Measurements from ENCODE around the gene FOXS1. TPM values are rescaled to one million over a fixed set of nuclear protein-coding genes. Genes with fewer than 3 reads are reported as not detected.

The FOXS1 gene
- total and polyA plus RNA-seq, 5 donors from 2014 or later = not detected

DNA sequence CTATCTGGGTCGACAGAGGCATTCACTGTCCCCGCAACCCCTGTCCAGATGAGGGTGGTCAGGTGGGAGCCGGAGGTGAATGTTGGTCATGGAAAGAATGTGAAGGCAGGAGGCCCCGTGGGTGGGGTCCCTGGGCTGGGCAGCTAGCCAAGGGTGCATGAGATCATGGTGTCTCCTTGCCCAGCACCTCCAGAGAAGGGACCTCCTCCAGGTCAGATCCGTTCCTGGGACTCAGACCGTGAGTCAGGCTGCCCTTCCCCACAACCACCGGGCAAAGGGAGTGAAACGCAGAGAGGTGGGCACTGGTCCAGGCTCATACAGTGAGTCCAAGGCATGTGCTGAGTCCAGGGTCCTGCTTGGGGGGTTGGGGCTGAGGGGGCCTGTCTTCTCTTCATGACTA, 3.5 kb downstream of the FOXS1 start:
- no peaks in the 10 kb centered on the region for H3K36me3 ChIP-seq (ENCODE audit: control insufficient read depth, insufficient read depth, low read length)
- H3K27ac ChIP-seq (ENCODE audit: insufficient read depth, low read length, poor library complexity, severe bottlenecking) = no peak overlapping the region
- no peaks in the 10 kb centered on the region for H3K9me3 Mint-ChIP-seq
- no peak overlapping the region for H3K27ac Mint-ChIP-seq
- no peak overlapping the region for H3K4me3 Mint-ChIP-seq
- H3K4me1 Mint-ChIP-seq = peaks cover 0 to 2% (median 0%) of the 10 kb centered on the region in 4 donors
- no peaks in the 10 kb centered on the region for H3K36me3 Mint-ChIP-seq
- no peaks in the 10 kb centered on the region for H3K27me3 Mint-ChIP-seq
- no peaks in the 10 kb centered on the region for H3K27me3 ChIP-seq (ENCODE audit: control insufficient read depth, insufficient read depth, low read length)
- no peaks in the 10 kb centered on the region for H3K4me1 ChIP-seq (ENCODE audit: control insufficient read depth, insufficient read depth, low read length, poor library complexity, severe bottlenecking)
- ATAC-seq (ENCODE audit: low read depth in 2 of 2) (no peak), DNase-seq (no peak)
- no peaks in the 10 kb centered on the region for H3K9me3 ChIP-seq (ENCODE audit: control insufficient read depth in 2 of 2, low read length in 2 of 2)
- no peak overlapping the region for H3K4me3 ChIP-seq (ENCODE audit: low read depth, low read length)

DNA sequence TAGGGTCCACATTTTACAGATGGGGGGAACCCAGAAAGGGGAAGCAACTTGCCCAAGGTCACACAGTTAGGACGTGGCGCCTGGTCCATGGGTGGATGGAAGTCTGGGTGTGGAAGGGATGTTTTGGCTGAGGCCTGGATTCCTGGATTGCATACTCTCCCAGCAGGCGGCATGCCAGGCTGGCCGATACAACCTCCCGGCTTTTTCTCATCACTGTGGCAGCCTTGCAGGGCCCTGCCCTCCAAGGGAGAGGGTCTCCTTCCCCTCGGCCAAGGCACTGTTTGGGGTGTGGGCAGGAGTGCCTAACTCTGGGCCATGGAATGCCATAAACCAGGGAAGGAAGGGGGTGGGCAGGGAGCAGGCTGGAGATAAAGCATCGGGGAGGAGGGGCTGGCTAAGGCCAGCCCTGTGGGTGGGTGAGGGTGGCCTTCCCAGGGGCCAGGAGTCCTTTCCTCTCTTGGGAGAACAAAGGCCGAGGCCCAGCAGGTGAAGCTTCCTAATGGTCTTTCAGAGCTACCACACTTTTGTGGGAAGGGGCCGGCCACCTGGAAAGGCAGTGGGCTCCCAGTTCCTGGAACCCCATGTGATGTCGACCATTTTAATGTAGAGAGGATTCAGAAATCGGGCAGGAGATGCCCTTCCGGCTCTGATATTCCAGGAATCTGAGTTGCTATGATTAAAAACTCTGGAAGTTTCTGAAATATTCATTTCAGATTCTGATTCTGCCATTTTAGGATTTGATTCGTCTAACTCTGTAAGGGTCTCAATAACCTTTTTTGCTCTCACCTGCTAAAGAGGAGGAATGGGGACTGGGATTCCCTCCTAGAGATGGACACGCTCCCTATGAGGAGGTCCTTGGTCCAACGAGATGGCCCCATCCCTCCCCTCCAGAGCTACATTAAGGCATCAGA, 4.2 kb downstream of the FOXS1 start:
- DNase-seq (no peak), ATAC-seq (ENCODE audit: low read depth in 2 of 2) (no peak)
- no peak overlapping the region for H3K4me3 ChIP-seq (ENCODE audit: low read depth, low read length)
- Mint-ChIP-seq H3K36me3 (no peaks in the 10 kb centered on the region), H3K27ac (no peak overlapping the region), H3K9me3 (no peaks in the 10 kb centered on the region), H3K27me3 (no peaks in the 10 kb centered on the region), H3K4me1 (peaks cover 0 to 4% (median 2%) of the 10 kb centered on the region in 4 donors), H3K4me3 (no peak overlapping the region)
- H3K27me3 ChIP-seq (ENCODE audit: control insufficient read depth, insufficient read depth, low read length) = no peaks in the 10 kb centered on the region
- H3K4me1 ChIP-seq (ENCODE audit: control insufficient read depth, insufficient read depth, low read length, poor library complexity, severe bottlenecking) = peaks cover 2% of the 10 kb centered on the region
- H3K36me3 ChIP-seq (ENCODE audit: control insufficient read depth, insufficient read depth, low read length) = no peaks in the 10 kb centered on the region
- H3K9me3 ChIP-seq (ENCODE audit: control insufficient read depth in 2 of 2, low read length in 2 of 2) = no peaks in the 10 kb centered on the region
- no peak overlapping the region for H3K27ac ChIP-seq (ENCODE audit: insufficient read depth, low read length, poor library complexity, severe bottlenecking)

DNA sequence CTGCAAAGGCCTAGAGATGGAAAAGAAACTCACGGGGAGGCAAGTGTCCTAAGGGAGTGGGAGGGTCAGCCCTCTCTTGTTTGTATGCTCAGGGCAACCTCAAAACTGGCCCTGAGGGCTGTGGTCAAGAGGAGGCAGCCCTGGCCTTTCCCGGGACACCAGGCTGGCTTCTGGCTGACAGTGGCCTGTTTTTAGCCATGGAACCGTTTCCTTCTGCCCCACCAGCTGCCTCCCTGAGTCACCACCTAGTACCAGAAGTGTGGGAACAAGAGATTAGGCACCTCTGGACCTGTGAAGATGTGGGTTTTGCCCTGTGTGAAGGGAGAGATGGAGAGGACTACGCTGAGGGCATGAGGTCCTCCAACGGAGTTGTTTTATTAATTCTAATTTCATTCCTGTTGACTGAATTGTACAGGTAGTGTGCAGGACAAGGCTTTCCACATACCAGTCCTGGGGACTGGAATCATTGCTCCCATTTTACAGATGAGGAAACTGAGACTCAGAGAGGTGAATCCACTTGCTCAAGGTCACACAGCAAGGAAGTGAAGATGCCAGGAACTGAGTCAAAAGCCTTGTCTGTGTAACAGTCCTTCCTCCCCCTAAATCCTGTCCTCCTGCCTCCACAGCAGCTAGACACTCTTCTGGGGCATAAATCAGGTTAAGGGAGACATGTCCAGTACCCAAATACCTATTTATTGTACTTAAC, 5.5 kb downstream of the FOXS1 start:
- ATAC-seq (ENCODE audit: low read depth in 2 of 2) = no peak
- no peaks in the 10 kb centered on the region for H3K27me3 Mint-ChIP-seq
- Histone ChIP-seq H3K9me3 (ENCODE audit: control insufficient read depth in 2 of 2, low read length in 2 of 2) (no peaks in the 10 kb centered on the region), H3K27me3 (ENCODE audit: control insufficient read depth, insufficient read depth, low read length) (no peaks in the 10 kb centered on the region), H3K4me3 (ENCODE audit: low read depth, low read length) (no peak overlapping the region), H3K36me3 (ENCODE audit: control insufficient read depth, insufficient read depth, low read length) (no peaks in the 10 kb centered on the region), H3K4me1 (ENCODE audit: control insufficient read depth, insufficient read depth, low read length, poor library complexity, severe bottlenecking) (peaks cover 8% of the 10 kb centered on the region), H3K27ac (ENCODE audit: insufficient read depth, low read length, poor library complexity, severe bottlenecking) (no peak overlapping the region)
- no peaks in the 10 kb centered on the region for H3K36me3 Mint-ChIP-seq
- no peaks in the 10 kb centered on the region for H3K9me3 Mint-ChIP-seq
- H3K4me1 Mint-ChIP-seq = peaks cover 0 to 7% (median 3%) of the 10 kb centered on the region in 4 donors
- DNase-seq = no peak
- H3K4me3 Mint-ChIP-seq = no peak overlapping the region
- no peak overlapping the region for H3K27ac Mint-ChIP-seq

DNA sequence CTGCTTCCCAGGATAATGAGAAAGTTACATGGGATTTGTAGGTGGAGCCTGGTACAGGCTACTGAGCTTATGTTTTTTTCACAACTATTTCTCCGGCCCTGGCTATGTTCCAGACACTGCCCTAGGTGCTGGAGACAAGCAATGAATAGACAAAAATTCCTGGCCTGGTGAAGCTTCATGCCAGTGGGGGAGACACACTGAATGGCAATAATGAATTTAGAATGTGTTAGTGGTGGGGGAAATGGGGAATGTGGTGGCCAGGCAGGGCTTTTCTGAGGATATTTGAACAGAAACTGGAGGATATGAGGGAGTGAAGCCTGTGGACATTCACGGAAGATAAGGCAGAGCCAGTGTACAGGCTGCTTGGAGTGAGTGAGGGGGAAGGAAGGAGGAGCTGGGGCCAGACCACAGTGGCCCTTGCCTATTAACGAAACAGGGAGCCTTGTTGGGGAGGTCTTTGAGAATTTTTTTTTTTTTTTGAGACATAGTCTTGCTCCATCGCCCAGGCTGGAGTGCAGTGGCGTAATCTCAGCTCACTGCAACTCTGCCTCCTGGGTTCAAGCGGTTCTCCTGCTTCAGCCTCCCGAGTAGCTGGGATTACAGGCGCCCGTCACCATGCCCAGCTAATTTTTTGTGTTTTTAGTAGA, 6.6 kb downstream of the FOXS1 start:
- H3K27me3 ChIP-seq (ENCODE audit: control insufficient read depth, insufficient read depth, low read length) = no peaks in the 10 kb centered on the region
- no peak overlapping the region for H3K27ac Mint-ChIP-seq

DNA sequence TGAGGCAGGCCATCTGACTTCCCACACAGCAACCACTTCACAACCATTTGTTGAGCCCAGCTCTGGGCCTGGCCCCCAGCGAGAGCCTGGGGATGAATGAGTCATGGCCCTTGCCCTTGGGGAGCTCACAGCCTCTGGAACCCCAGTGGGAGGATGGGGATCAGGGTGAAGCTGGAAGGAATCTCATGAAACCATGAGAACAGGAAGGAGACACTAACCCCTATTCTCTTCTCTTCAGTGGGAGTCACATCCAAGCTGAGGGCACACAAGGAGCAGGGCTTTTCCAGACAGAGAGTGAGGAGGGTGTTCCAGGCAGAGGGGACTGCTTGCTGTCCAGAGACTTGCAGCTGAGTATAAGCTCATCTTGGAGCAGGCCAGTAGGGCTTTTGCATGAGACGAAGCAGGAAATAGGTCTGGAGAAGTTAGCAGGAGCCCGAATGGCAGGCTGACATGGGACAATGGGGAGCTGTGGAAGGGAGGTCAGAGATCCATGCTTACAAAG, 7.5 kb downstream of the FOXS1 start:
- DNase-seq = no peak
- Histone ChIP-seq H3K27ac (ENCODE audit: insufficient read depth, low read length, poor library complexity, severe bottlenecking) (no peak overlapping the region), H3K4me1 (ENCODE audit: control insufficient read depth, insufficient read depth, low read length, poor library complexity, severe bottlenecking) (peaks cover 8% of the 10 kb centered on the region), H3K9me3 (ENCODE audit: control insufficient read depth in 2 of 2, low read length in 2 of 2) (no peaks in the 10 kb centered on the region), H3K4me3 (ENCODE audit: low read depth, low read length) (no peak overlapping the region), H3K36me3 (ENCODE audit: control insufficient read depth, insufficient read depth, low read length) (no peaks in the 10 kb centered on the region), H3K27me3 (ENCODE audit: control insufficient read depth, insufficient read depth, low read length) (no peaks in the 10 kb centered on the region)
- no peak overlapping the region for H3K4me3 Mint-ChIP-seq
- H3K27ac Mint-ChIP-seq = no peak overlapping the region
- ATAC-seq (ENCODE audit: low read depth in 2 of 2) = no peak
- H3K36me3 Mint-ChIP-seq = no peaks in the 10 kb centered on the region
- H3K9me3 Mint-ChIP-seq = no peaks in the 10 kb centered on the region
- peaks cover 0 to 7% (median 3%) of the 10 kb centered on the region in 4 donors for H3K4me1 Mint-ChIP-seq
- no peaks in the 10 kb centered on the region for H3K27me3 Mint-ChIP-seq

More for the DNA sequence above, 6.6 kb downstream of the FOXS1 start:
- DNase-seq = no peak
- no peak overlapping the region for H3K4me3 Mint-ChIP-seq
- no peak overlapping the region for H3K4me3 ChIP-seq (ENCODE audit: low read depth, low read length)
- H3K4me1 ChIP-seq (ENCODE audit: control insufficient read depth, insufficient read depth, low read length, poor library complexity, severe bottlenecking) = peaks cover 8% of the 10 kb centered on the region
- no peaks in the 10 kb centered on the region for H3K36me3 ChIP-seq (ENCODE audit: control insufficient read depth, insufficient read depth, low read length)
- peaks cover 0 to 7% (median 3%) of the 10 kb centered on the region in 4 donors for H3K4me1 Mint-ChIP-seq
- H3K27me3 Mint-ChIP-seq = no peaks in the 10 kb centered on the region
- no peak for ATAC-seq (ENCODE audit: low read depth in 2 of 2)
- H3K36me3 Mint-ChIP-seq = no peaks in the 10 kb centered on the region
- no peaks in the 10 kb centered on the region for H3K9me3 ChIP-seq (ENCODE audit: control insufficient read depth in 2 of 2, low read length in 2 of 2)
- no peak overlapping the region for H3K27ac ChIP-seq (ENCODE audit: insufficient read depth, low read length, poor library complexity, severe bottlenecking)
- no peaks in the 10 kb centered on the region for H3K9me3 Mint-ChIP-seq

DNA sequence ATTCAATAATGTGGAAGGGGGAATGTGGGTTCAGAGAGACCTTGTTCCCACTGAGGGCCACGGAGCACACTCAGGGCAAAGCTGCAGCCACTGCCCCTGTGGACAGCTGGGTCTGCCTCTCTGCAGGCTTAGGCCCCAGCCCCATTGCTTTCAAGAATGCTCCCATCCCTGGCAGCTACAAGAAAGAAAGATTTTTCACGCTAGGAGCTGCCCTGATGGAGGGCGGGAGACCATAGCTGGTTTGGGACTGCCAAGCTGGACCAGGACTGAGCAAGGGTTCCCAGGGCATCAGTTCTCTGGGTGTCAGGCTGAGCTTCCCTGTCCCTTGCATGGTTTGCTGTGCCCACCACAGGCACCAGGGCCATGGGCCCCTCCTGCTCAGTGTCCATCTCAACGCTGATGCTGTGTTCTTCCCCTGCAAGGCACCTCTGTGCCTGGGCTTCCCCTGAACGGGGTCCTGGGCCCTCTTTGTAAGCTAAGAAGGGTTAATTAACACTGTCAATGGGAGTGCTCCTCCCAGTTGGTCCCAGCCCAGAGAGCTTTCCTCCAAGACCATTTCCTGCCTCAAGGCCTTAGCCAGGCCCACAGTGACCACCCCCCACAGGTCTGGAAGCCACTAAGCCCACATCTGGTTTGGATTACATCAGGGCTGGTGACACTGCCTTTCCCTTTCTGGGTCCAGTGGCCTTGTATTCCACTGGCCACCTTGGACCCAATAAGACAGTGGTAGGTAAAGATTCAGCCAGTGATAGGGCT, 8.4 kb downstream of the FOXS1 start:
- Mint-ChIP-seq H3K27ac (no peak overlapping the region), H3K4me1 (peaks cover 0 to 7% (median 3%) of the 10 kb centered on the region in 4 donors), H3K4me3 (no peak overlapping the region), H3K9me3 (no peaks in the 10 kb centered on the region), H3K27me3 (no peaks in the 10 kb centered on the region), H3K36me3 (no peaks in the 10 kb centered on the region)
- H3K9me3 ChIP-seq (ENCODE audit: control insufficient read depth in 2 of 2, low read length in 2 of 2) = no peaks in the 10 kb centered on the region
- no peaks in the 10 kb centered on the region for H3K27me3 ChIP-seq (ENCODE audit: control insufficient read depth, insufficient read depth, low read length)
- DNase-seq (no peak), ATAC-seq (ENCODE audit: low read depth in 2 of 2) (no peak)
- no peak overlapping the region for H3K27ac ChIP-seq (ENCODE audit: insufficient read depth, low read length, poor library complexity, severe bottlenecking)
- H3K4me3 ChIP-seq (ENCODE audit: low read depth, low read length) = no peak overlapping the region
- peaks cover 8% of the 10 kb centered on the region for H3K4me1 ChIP-seq (ENCODE audit: control insufficient read depth, insufficient read depth, low read length, poor library complexity, severe bottlenecking)
- H3K36me3 ChIP-seq (ENCODE audit: control insufficient read depth, insufficient read depth, low read length) = no peaks in the 10 kb centered on the region

All from CD4-positive, CD25-positive, alpha-beta regulatory T cell (primary cell).